Measurements from ENCODE around the gene TREM2.
"Not testable (repeated sequence)": the region's sequence is repeated elsewhere in the genome, so short reads cannot be mapped to it uniquely, and the experiment has no call there.

Gene TREM2

GRCh38 chr6:41125282-41125681 lies 37.6 kb downstream of the TREM2 start:
- ATAC-seq (replicated peaks; ENCODE audit: extremely low read depth, poor library complexity, severe bottlenecking) (no peak), DNase-seq (ENCODE audit: low spot score in 2 of 2) (no peak)
- peaks cover 6% of the 10 kb centered on the region for H3K36me3 Mint-ChIP-seq (ENCODE audit: insufficient read depth)
- H3K4me3 Mint-ChIP-seq, result no peak overlapping the region
- H3K27ac Mint-ChIP-seq (ENCODE audit: low read depth), result no peak overlapping the region
- H3K9me3 Mint-ChIP-seq, result no peaks in the 10 kb centered on the region
- no peaks in the 10 kb centered on the region for H3K4me1 Mint-ChIP-seq
- H3K27me3 Mint-ChIP-seq, result no peaks in the 10 kb centered on the region

DNA sequence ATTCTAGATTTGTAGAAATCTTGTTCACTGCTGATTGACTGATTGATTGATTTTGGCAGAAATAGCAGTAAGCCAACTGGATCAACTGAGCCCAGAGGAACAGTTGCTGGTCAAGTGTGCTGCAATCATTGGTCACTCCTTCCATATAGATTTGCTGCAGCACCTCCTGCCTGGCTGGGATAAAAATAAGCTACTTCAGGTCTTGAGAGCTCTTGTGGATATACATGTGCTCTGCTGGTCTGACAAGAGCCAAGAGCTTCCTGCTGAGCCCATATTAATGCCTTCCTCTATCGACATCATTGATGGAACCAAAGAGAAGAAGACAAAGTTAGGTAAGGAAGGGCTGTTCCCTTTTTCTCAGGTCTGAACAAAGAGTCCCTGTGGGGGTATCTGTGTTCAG lies 40.0 kb downstream of the TREM2 start:
- no peaks in the 10 kb centered on the region for H3K4me1 Mint-ChIP-seq

GRCh38 chr6:41122373-41122772 lies 40.5 kb downstream of the TREM2 start:
- no peak for DNase-seq (ENCODE audit: low spot score in 2 of 2)
- Mint-ChIP-seq H3K27ac (ENCODE audit: low read depth) (no peak overlapping the region), H3K4me1 (no peaks in the 10 kb centered on the region), H3K4me3 (no peak overlapping the region), H3K36me3 (ENCODE audit: insufficient read depth) (peaks cover 4% of the 10 kb centered on the region), H3K9me3 (no peaks in the 10 kb centered on the region), H3K27me3 (no peaks in the 10 kb centered on the region)
- ATAC-seq (replicated peaks; ENCODE audit: extremely low read depth, poor library complexity, severe bottlenecking), result no peak

More for the DNA sequence above, 40.0 kb downstream of the TREM2 start:
- DNase-seq (ENCODE audit: low spot score in 2 of 2) (no peak), ATAC-seq (replicated peaks; ENCODE audit: extremely low read depth, poor library complexity, severe bottlenecking) (no peak)
- H3K27ac Mint-ChIP-seq (ENCODE audit: low read depth), result no peak overlapping the region
- H3K36me3 Mint-ChIP-seq (ENCODE audit: insufficient read depth), result peaks cover 6% of the 10 kb centered on the region
- H3K4me3 Mint-ChIP-seq, result no peak overlapping the region
- H3K9me3 Mint-ChIP-seq, result no peaks in the 10 kb centered on the region
- H3K27me3 Mint-ChIP-seq, result no peaks in the 10 kb centered on the region

GRCh38 chr6:41120058-41120457 lies 42.9 kb downstream of the TREM2 start:
- no peak overlapping the region for H3K27ac Mint-ChIP-seq (ENCODE audit: low read depth)
- ATAC-seq (replicated peaks; ENCODE audit: extremely low read depth, poor library complexity, severe bottlenecking) (no peak), DNase-seq (ENCODE audit: low spot score in 2 of 2) (no peak)
- no peak overlapping the region for H3K4me3 Mint-ChIP-seq
- no peaks in the 10 kb centered on the region for H3K4me1 Mint-ChIP-seq
- H3K27me3 Mint-ChIP-seq, result no peaks in the 10 kb centered on the region
- peaks cover 3% of the 10 kb centered on the region for H3K36me3 Mint-ChIP-seq (ENCODE audit: insufficient read depth)
- H3K9me3 Mint-ChIP-seq, result no peaks in the 10 kb centered on the region

DNA sequence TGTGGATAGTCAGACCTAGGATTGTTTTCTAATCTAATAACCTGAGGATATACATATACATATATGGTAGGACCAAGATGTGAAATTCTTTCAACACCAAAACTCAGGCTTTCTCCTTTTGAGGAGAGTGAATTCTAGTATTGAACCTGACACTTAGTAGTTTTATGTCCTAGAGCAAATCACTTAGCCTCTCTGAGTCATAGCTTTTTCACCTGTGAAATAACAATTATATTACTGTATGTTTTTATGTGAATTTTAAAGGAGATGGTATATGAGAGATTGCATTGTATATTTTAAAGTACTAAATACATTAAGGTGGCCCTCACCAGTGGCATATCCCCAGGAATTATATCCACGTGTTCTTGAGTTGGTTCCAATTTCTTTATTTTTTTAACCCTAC lies 43.4 kb downstream of the TREM2 start:
- ATAC-seq (replicated peaks; ENCODE audit: extremely low read depth, poor library complexity, severe bottlenecking), result no peak
- Mint-ChIP-seq H3K27ac (ENCODE audit: low read depth) (no peak overlapping the region), H3K4me1 (no peaks in the 10 kb centered on the region), H3K36me3 (ENCODE audit: insufficient read depth) (peaks cover 5% of the 10 kb centered on the region), H3K9me3 (no peaks in the 10 kb centered on the region), H3K27me3 (no peaks in the 10 kb centered on the region), H3K4me3 (no peak overlapping the region)
- no peak for DNase-seq (ENCODE audit: low spot score in 2 of 2)

GRCh38 chr6:41115027-41115426 lies 47.9 kb downstream of the TREM2 start:
- not testable (repeated sequence) for H3K4me3 Mint-ChIP-seq; H3K27me3 Mint-ChIP-seq; DNase-seq (ENCODE audit: low spot score in 2 of 2); H3K27ac Mint-ChIP-seq (ENCODE audit: low read depth); ATAC-seq (replicated peaks; ENCODE audit: extremely low read depth, poor library complexity, severe bottlenecking); H3K9me3 Mint-ChIP-seq; H3K4me1 Mint-ChIP-seq; H3K36me3 Mint-ChIP-seq (ENCODE audit: insufficient read depth)

GRCh38 chr6:41111017-41111416 lies 51.9 kb downstream of the TREM2 start:
- H3K27ac Mint-ChIP-seq (ENCODE audit: low read depth), result no peak overlapping the region
- ATAC-seq (replicated peaks; ENCODE audit: extremely low read depth, poor library complexity, severe bottlenecking) (no peak), DNase-seq (ENCODE audit: low spot score in 2 of 2) (no peak)
- no peaks in the 10 kb centered on the region for H3K9me3 Mint-ChIP-seq
- peaks cover 5% of the 10 kb centered on the region for H3K36me3 Mint-ChIP-seq (ENCODE audit: insufficient read depth)
- no peaks in the 10 kb centered on the region for H3K4me1 Mint-ChIP-seq
- H3K4me3 Mint-ChIP-seq, result no peak overlapping the region
- H3K27me3 Mint-ChIP-seq, result no peaks in the 10 kb centered on the region

Data from central memory CD8-positive, alpha-beta T cell (primary cell).